ENCODE measurements around the gene MROH2B.

DNA sequence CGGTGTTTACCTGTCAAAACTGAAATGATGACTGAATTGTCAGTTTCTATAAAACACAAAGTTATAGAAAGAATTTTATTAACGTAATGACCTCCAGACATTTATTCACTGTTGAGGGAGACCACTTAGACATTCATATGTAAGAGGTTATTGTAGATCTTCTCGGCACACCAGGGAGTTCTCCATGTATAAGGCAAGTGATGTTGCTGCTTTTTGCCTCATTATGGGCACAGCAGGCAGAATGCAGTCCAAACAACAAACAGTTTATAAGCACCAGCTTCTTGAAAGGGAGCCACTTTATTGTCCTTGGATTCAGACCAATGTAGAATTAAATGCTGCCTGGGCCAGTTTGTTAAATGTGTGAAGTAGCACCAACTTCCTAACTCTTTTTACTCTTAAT lies 95.1 kb downstream of the MROH2B start:
- TF ChIP-seq, protein P1, sequence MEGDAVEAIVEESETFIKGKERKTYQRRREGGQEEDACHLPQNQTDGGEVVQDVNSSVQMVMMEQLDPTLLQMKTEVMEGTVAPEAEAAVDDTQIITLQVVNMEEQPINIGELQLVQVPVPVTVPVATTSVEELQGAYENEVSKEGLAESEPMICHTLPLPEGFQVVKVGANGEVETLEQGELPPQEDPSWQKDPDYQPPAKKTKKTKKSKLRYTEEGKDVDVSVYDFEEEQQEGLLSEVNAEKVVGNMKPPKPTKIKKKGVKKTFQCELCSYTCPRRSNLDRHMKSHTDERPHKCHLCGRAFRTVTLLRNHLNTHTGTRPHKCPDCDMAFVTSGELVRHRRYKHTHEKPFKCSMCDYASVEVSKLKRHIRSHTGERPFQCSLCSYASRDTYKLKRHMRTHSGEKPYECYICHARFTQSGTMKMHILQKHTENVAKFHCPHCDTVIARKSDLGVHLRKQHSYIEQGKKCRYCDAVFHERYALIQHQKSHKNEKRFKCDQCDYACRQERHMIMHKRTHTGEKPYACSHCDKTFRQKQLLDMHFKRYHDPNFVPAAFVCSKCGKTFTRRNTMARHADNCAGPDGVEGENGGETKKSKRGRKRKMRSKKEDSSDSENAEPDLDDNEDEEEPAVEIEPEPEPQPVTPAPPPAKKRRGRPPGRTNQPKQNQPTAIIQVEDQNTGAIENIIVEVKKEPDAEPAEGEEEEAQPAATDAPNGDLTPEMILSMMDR (IDR thresholded peaks at IDR 0.05; ENCODE audit: borderline replicate concordance, extremely low read depth, low read length, poor library complexity, severe bottlenecking), result no peak
- no peak for TF ChIP-seq EZH2 (IDR thresholded peaks at IDR 0.05; ENCODE audit: borderline replicate concordance, low read depth, low read length, severe bottlenecking)
